Hematopoietic multipotent progenitor cell treated with erythropoietin and hydrocortisone succinate and interleukin-3 and kit ligand, for 17 days (in vitro differentiated cells): ENCODE data around the gene RALBP1.
"Not testable (repeated sequence)": the region's sequence is repeated elsewhere in the genome, so short reads cannot be mapped to it uniquely, and the experiment has no call there.

Experiments
- DNase-seq: peaks from one replicate; pipeline ENCODE4 v3.0.0-alpha.2; 2015; ENCODE audit warnings: low spot score

Gene RALBP1

GRCh38 chr18:9474983-9475642 is at the start of gene RALBP1:
Gene RALBP1 (plus strand): TSS chr18:9475513. CDS start chr18:9513046, 37,533 bp downstream.
- DNase-seq, result peak; percentile 99

- no peak for DNase-seq
Measured at GRCh38 chr18:9426753-9427152, 48.6 kb upstream of the RALBP1 start.

GRCh38 chr18:9428301-9428706 is 47.0 kb upstream of the RALBP1 start:
- no peak for DNase-seq

- DNase-seq, result no peak
Measured at GRCh38 chr18:9428862-9429661, 46.3 kb upstream of the RALBP1 start.

- no peak for DNase-seq
Measured at GRCh38 chr18:9429662-9429993, 45.7 kb upstream of the RALBP1 start.

GRCh38 chr18:9430315-9430714 is 45.0 kb upstream of the RALBP1 start:
- DNase-seq, result not testable (repeated sequence)

GRCh38 chr18:9431296-9431695 is 44.0 kb upstream of the RALBP1 start:
- DNase-seq, result no peak

GRCh38 chr18:9433122-9433521 is 42.2 kb upstream of the RALBP1 start:
- not testable (repeated sequence) for DNase-seq

- DNase-seq, result no peak
Measured at GRCh38 chr18:9433671-9434121, 41.6 kb upstream of the RALBP1 start.

GRCh38 chr18:9434122-9434701 is 41.1 kb upstream of the RALBP1 start:
- no peak for DNase-seq

- no peak for DNase-seq
Measured at GRCh38 chr18:9435041-9435440, 40.3 kb upstream of the RALBP1 start.

GRCh38 chr18:9436206-9436929 is 38.9 kb upstream of the RALBP1 start:
- no peak for DNase-seq

- DNase-seq, result no peak
Measured at GRCh38 chr18:9437021-9437437, 38.3 kb upstream of the RALBP1 start.

- DNase-seq, result no peak
Measured at GRCh38 chr18:9437672-9438071, 37.6 kb upstream of the RALBP1 start.

GRCh38 chr18:9441061-9441460 is 34.3 kb upstream of the RALBP1 start:
- DNase-seq, result no peak

GRCh38 chr18:9444549-9444948 is 30.8 kb upstream of the RALBP1 start:
- no peak for DNase-seq

GRCh38 chr18:9446839-9447238 is 28.5 kb upstream of the RALBP1 start:
- DNase-seq, result no peak

- no peak for DNase-seq
Measured at GRCh38 chr18:9447334-9447733, 28.0 kb upstream of the RALBP1 start.

- DNase-seq, result no peak
Measured at GRCh38 chr18:9449600-9450414, 25.5 kb upstream of the RALBP1 start.

- DNase-seq, result not testable (repeated sequence)
Measured at GRCh38 chr18:9450920-9451319, 24.4 kb upstream of the RALBP1 start.

GRCh38 chr18:9453283-9453682 is 22.0 kb upstream of the RALBP1 start:
- DNase-seq, result no peak
